Bronchial epithelial cell (primary cell): ENCODE data around the gene CACNA1C. TPM values are rescaled to one million over a fixed set of nuclear protein-coding genes. Genes with fewer than 3 reads are reported as not detected.

Source experiments
- DNase-seq: peaks from one replicate; pipeline ENCODE4 v3.0.0-alpha.2; 2010; ENCODE audit warnings: low read depth
- FAIRE-seq: peaks from 2 replicates; lab custom pipeline; 2011; peaks lifted over from hg19 to GRCh38; lab: Jason Lieb, UNC
- H3K27me3 ChIP-seq: 2 replicates; pipeline ENCODE4 v1.5.1; 2011; ENCODE audit warnings: low read length; ENCODE audit not compliant: control insufficient read depth, insufficient read depth
- H3K36me3 ChIP-seq: 2 replicates; pipeline ENCODE4 v1.5.1; 2011; ENCODE audit warnings: low read length; ENCODE audit not compliant: control insufficient read depth, insufficient read depth
- H3K4me3 ChIP-seq: 2 replicates; pipeline ENCODE4 v1.5.1; 2011; ENCODE audit warnings: mild to moderate bottlenecking, low read depth, low read length, control low read depth
- CTCF ChIP-seq: IDR thresholded peaks from 2 replicates; pipeline ENCODE4 v1.5.1; 2011; ENCODE audit warnings: mild to moderate bottlenecking, moderate library complexity, low read length, control low read depth, inconsistent platforms; ENCODE audit not compliant: insufficient read depth, severe bottlenecking
- total RNA-seq: library from RNA; depleted of rRNA; stranded (reverse); fragments of >200 nt; gene quantifications from 2 replicates; pipeline ENCODE4 v1.2.1, GENCODE V29; 2014

The CACNA1C gene
- total RNA-seq, 1 donor from 2014 or later: not detected

- DNase-seq (no peak), FAIRE-seq (no peak)
- no peaks in the 10 kb centered on the region for H3K27me3 ChIP-seq
- H3K36me3 ChIP-seq: no peaks in the 10 kb centered on the region
- no peak overlapping the region for H3K4me3 ChIP-seq
- TF ChIP-seq CTCF: no peak
Measured at GRCh38 chr12:2503762-2504161, 451.0 kb downstream of the CACNA1C start.

GRCh38 chr12:2504577-2504976 is 451.8 kb downstream of the CACNA1C start:
- H3K4me3 ChIP-seq: no peak overlapping the region
- TF ChIP-seq CTCF: no peak
- DNase-seq (no peak), FAIRE-seq (no peak)
- no peaks in the 10 kb centered on the region for H3K27me3 ChIP-seq
- H3K36me3 ChIP-seq: no peaks in the 10 kb centered on the region

GRCh38 chr12:2507814-2508213 is 455.0 kb downstream of the CACNA1C start:
- DNase-seq: no peak
- no peaks in the 10 kb centered on the region for H3K27me3 ChIP-seq
- no peak overlapping the region for H3K4me3 ChIP-seq
- no peak for TF ChIP-seq CTCF
- FAIRE-seq: peak; percentile 40
- no peaks in the 10 kb centered on the region for H3K36me3 ChIP-seq

- no peak for TF ChIP-seq CTCF
- Histone ChIP-seq H3K36me3 (no peaks in the 10 kb centered on the region), H3K4me3 (no peak overlapping the region), H3K27me3 (no peaks in the 10 kb centered on the region)
- peak; percentile 91 for FAIRE-seq
- no peak for DNase-seq
Measured at GRCh38 chr12:2509137-2509536, 456.4 kb downstream of the CACNA1C start.

- Histone ChIP-seq H3K27me3 (no peaks in the 10 kb centered on the region), H3K4me3 (no peak overlapping the region), H3K36me3 (no peaks in the 10 kb centered on the region)
- TF ChIP-seq CTCF: no peak
- no peak for FAIRE-seq
- no peak for DNase-seq
Measured at GRCh38 chr12:2510045-2510444, 457.3 kb downstream of the CACNA1C start.
